Activated CD8-positive, alpha-beta memory T cell treated with anti-CD3 and anti-CD28 coated beads, Interleukin-2, amount 50 U/mL, for 1 hour (primary cell): ENCODE data around the gene KIAA1614.

Experiments used
- DNase-seq: peaks from one replicate; pipeline ENCODE4 v3.0.0-alpha.2; 2020; ENCODE audit errors: extremely low read depth

KIAA1614 gene

GRCh38 chr1:180907313-180908055, 5.2 kb upstream of the KIAA1614 start:
- DNase-seq: no peak

- DNase-seq: no peak
Measured at GRCh38 chr1:180908074-180908765, 4.5 kb upstream of the KIAA1614 start.

GRCh38 chr1:180909005-180909414, 3.7 kb upstream of the KIAA1614 start:
- DNase-seq: no peak

- no peak for DNase-seq
Measured at GRCh38 chr1:180909462-180909976, 3.2 kb upstream of the KIAA1614 start.

GRCh38 chr1:180911640-180912191, 981 bp upstream of the KIAA1614 start:
- DNase-seq: no peak

GRCh38 chr1:180912211-180912800, 391 bp upstream of the KIAA1614 start:
- DNase-seq: no peak

- DNase-seq: no peak
Measured at GRCh38 chr1:180915426-180915965, 2.8 kb downstream of the KIAA1614 start.

- DNase-seq: no peak
Measured at GRCh38 chr1:180916012-180916770, 3.5 kb downstream of the KIAA1614 start.

GRCh38 chr1:180916771-180917170, 4.1 kb downstream of the KIAA1614 start:
- DNase-seq: no peak

GRCh38 chr1:180917306-180918065, 4.8 kb downstream of the KIAA1614 start:
- DNase-seq: no peak

- no peak for DNase-seq
Measured at GRCh38 chr1:180918519-180918918, 5.8 kb downstream of the KIAA1614 start.

GRCh38 chr1:180919183-180919700, 6.5 kb downstream of the KIAA1614 start:
- DNase-seq: no peak

GRCh38 chr1:180920193-180920592, 7.5 kb downstream of the KIAA1614 start:
- no peak for DNase-seq

- DNase-seq: no peak
Measured at GRCh38 chr1:180920702-180921101, 8.0 kb downstream of the KIAA1614 start.

- DNase-seq: no peak
Measured at GRCh38 chr1:180921386-180921785, 8.7 kb downstream of the KIAA1614 start.

- no peak for DNase-seq
Measured at GRCh38 chr1:180921891-180922630, 9.4 kb downstream of the KIAA1614 start.

- no peak for DNase-seq
Measured at GRCh38 chr1:180922631-180923015, 9.9 kb downstream of the KIAA1614 start.

GRCh38 chr1:180923021-180923841, 10.5 kb downstream of the KIAA1614 start:
- DNase-seq: no peak

- no peak for DNase-seq
Measured at GRCh38 chr1:180923887-180924286, 11.2 kb downstream of the KIAA1614 start.
